Lower leg skin (tissue), 3 donors: ENCODE data around the gene MTFMT.
"Not testable (repeated sequence)": the region's sequence is repeated elsewhere in the genome, so short reads cannot be mapped to it uniquely, and the experiment has no call there.

Source experiments
- CTCF ChIP-seq, 3 donors: fragments of 450-650 bp; IDR thresholded peaks; one replicate each; pipeline ENCODE4 v1.5.1; 2016; ENCODE audit warnings: antibody characterized with exemption in 3 of 3, mild to moderate bottlenecking in 3 of 3, moderate library complexity in 2 of 3
- POLR2A ChIP-seq, 2 donors: fragments of 450-650 bp; IDR thresholded peaks; one replicate each; pipeline ENCODE4 v1.6.1; 2016 to 2017; ENCODE audit warnings: antibody characterized with exemption in 2 of 2, mild to moderate bottlenecking in 1 of 2, moderate library complexity in 1 of 2

GRCh38 chr15:65075607-65076395, 46.4 kb upstream of the MTFMT start:
- TF ChIP-seq POLR2A, CTCF (IDR thresholded peaks at IDR 0.05): not testable (repeated sequence)
